Gastrocnemius medialis (tissue), 4 donors: Measurements from ENCODE around the gene TF. TPM values are rescaled to one million over a fixed set of nuclear protein-coding genes. Genes with fewer than 3 reads are reported as not detected.
"Not testable (repeated sequence)": the region's sequence is repeated elsewhere in the genome, so short reads cannot be mapped to it uniquely, and the experiment has no call there.

ENCODE experiments used
- ATAC-seq, 2 donors: fragments of 150-250 bp; one replicate each; pipeline ENCODE4 v1.9.1; 2016
- DNase-seq, 2 donors: peaks; one replicate each; pipeline ENCODE4 v3.0.0-alpha.2; 2019
- H3K27ac ChIP-seq, 4 donors: fragments of 200-600 bp; sonication (generic); 1 replicate in 1 of 4; 2 replicates in 3 of 4; pipeline ENCODE4 v1.5.1; 2016 to 2018; ENCODE audit warnings: mild to moderate bottlenecking in 2 of 4, moderate library complexity in 1 of 4
- H3K27me3 ChIP-seq, 3 donors: fragments of 200-600 bp; sonication (generic) in 2 of 3; 1 replicate in 1 of 3; 2 replicates in 2 of 3; pipeline versions ENCODE4 v1.5.1 to v1.6.0; 2016 to 2019; ENCODE audit warnings: mild to moderate bottlenecking in 1 of 3, moderate library complexity in 1 of 3
- H3K36me3 ChIP-seq, 2 donors: fragments of 200-600 bp; sonication (generic) in 1 of 2; one replicate each; pipeline ENCODE4 v1.5.1; 2017 to 2018
- H3K4me1 ChIP-seq, 2 donors: fragments of 200-600 bp; sonication (generic) in 1 of 2; one replicate each; pipeline ENCODE4 v1.5.1; 2016 to 2017; ENCODE audit warnings: mild to moderate bottlenecking in 2 of 2
- H3K4me3 ChIP-seq, 4 donors: fragments of 200-600 bp; sonication (generic) in 3 of 4; 1 replicate in 1 of 4; 2 replicates in 3 of 4; pipeline ENCODE4 v1.5.1; 2016 to 2019; ENCODE audit warnings: mild to moderate bottlenecking in 2 of 4
- H3K9me3 ChIP-seq, 3 donors: fragments of 200-600 bp; sonication (generic) in 2 of 3; 1 replicate in 1 of 3; 2 replicates in 2 of 3; pipeline ENCODE4 v1.5.1; 2016 to 2019
- CTCF ChIP-seq, 5 experiments: fragments of 450-650 bp in 3 of 5; fragments of 200-600 bp in 2 of 5; sonication (generic) in 2 of 5; IDR thresholded peaks in 4 of 5; conservative IDR thresholded peaks in 1 of 5; 1 replicate in 4 of 5; 2 replicates in 1 of 5; pipeline ENCODE4 v1.5.1; 2016 to 2019; ENCODE audit warnings: antibody characterized with exemption in 5 of 5, mild to moderate bottlenecking in 3 of 5, moderate library complexity in 3 of 5
- POLR2A ChIP-seq, 2 donors: fragments of 450-650 bp; IDR thresholded peaks; one replicate each; pipeline ENCODE4 v1.6.1; 2017; ENCODE audit warnings: antibody characterized with exemption in 2 of 2, mild to moderate bottlenecking in 2 of 2, moderate library complexity in 2 of 2
- in situ Hi-C, 4 donors: fragments of 200-750 bp; cut with MboI; loops; one replicate each; pipeline versions ENCODE4 v1.15.0 to v1.8.0; 2017; ENCODE audit warnings: low sequenced_read_pairs in 4 of 4
- intact Hi-C: fragments of 100-400 bp; cut with DNase I; formaldehyde crosslinking; loops from one replicate; pipeline ENCODE4 v1.15.1; 2023; ENCODE audit warnings: low total_unique reads
- total RNA-seq, 4 donors: library from RNA; depleted of rRNA; stranded (reverse); fragments of >200 nt; gene quantifications; one replicate each; pipeline versions ENCODE4 v1.1.0 to v1.2.3, GENCODE V29; 2016

Gene TF
- total RNA-seq, 4 donors from 2014 or later, result 2.8 to 11.5 (median 4.3) TPM; not detected in 1

GRCh38 chr3:133722935-133723334 is 23.3 kb upstream of the TF start:
- in situ Hi-C loops (no loop called here), intact Hi-C loops (no loop called here)
- DNase-seq (no peak), ATAC-seq (no peak)
- H3K4me1 ChIP-seq, result no peaks in the 10 kb centered on the region
- no peaks in the 10 kb centered on the region for H3K27me3 ChIP-seq
- no peak overlapping the region for H3K27ac ChIP-seq
- H3K9me3 ChIP-seq, result peaks cover 0 to 9% (median 0%) of the 10 kb centered on the region in 3 donors
- no peaks in the 10 kb centered on the region for H3K36me3 ChIP-seq
- no peak overlapping the region for H3K4me3 ChIP-seq
- TF ChIP-seq POLR2A (IDR thresholded peaks at IDR 0.05) (no peak), CTCF (IDR thresholded peaks at IDR 0.05 in 4 of 5, conservative IDR thresholded peaks at IDR 0.05 in 1 of 5) (no peak)

- Histone ChIP-seq H3K4me3 (no peak overlapping the region), H3K36me3 (no peaks in the 10 kb centered on the region), H3K9me3 (no peaks in the 10 kb centered on the region), H3K27ac (no peak overlapping the region), H3K27me3 (no peaks in the 10 kb centered on the region), H3K4me1 (no peaks in the 10 kb centered on the region)
- no peak for TF ChIP-seq POLR2A (IDR thresholded peaks at IDR 0.05)
- no peak for TF ChIP-seq CTCF (IDR thresholded peaks at IDR 0.05 in 4 of 5, conservative IDR thresholded peaks at IDR 0.05 in 1 of 5)
- intact Hi-C loops, result no loop called here
- no peak for ATAC-seq
- no peak for DNase-seq
- in situ Hi-C loops, result no loop called here
Observed at GRCh38 chr3:133730993-133731392, 15.2 kb upstream of the TF start.

- H3K27ac ChIP-seq, H3K9me3 ChIP-seq, H3K27me3 ChIP-seq, intact Hi-C loops, ATAC-seq, H3K4me1 ChIP-seq, DNase-seq, H3K4me3 ChIP-seq, in situ Hi-C loops, H3K36me3 ChIP-seq: not testable (repeated sequence)
Observed at GRCh38 chr3:133732231-133732630, 14.0 kb upstream of the TF start.

- no peak for TF ChIP-seq CTCF (IDR thresholded peaks at IDR 0.05 in 4 of 5, conservative IDR thresholded peaks at IDR 0.05 in 1 of 5)
- no peak for TF ChIP-seq POLR2A (IDR thresholded peaks at IDR 0.05)
- Histone ChIP-seq H3K36me3 (no peaks in the 10 kb centered on the region), H3K4me3 (no peak overlapping the region), H3K4me1 (no peaks in the 10 kb centered on the region), H3K27ac (no peak overlapping the region), H3K9me3 (no peaks in the 10 kb centered on the region), H3K27me3 (no peaks in the 10 kb centered on the region)
- intact Hi-C loops, result no loop called here
- ATAC-seq (no peak), DNase-seq (no peak)
- in situ Hi-C loops, result no loop called here
Observed at GRCh38 chr3:133733226-133733625, 13.0 kb upstream of the TF start.

GRCh38 chr3:133734305-133734704 is 11.9 kb upstream of the TF start:
- in situ Hi-C loops (no loop called here), intact Hi-C loops (no loop called here)
- no peaks in the 10 kb centered on the region for H3K4me1 ChIP-seq
- H3K27ac ChIP-seq, result no peak overlapping the region
- ATAC-seq (no peak), DNase-seq (no peak)
- H3K4me3 ChIP-seq, result no peak overlapping the region
- H3K27me3 ChIP-seq, result no peaks in the 10 kb centered on the region
- H3K36me3 ChIP-seq, result no peaks in the 10 kb centered on the region
- no peaks in the 10 kb centered on the region for H3K9me3 ChIP-seq
- TF ChIP-seq POLR2A (IDR thresholded peaks at IDR 0.05) (no peak), CTCF (IDR thresholded peaks at IDR 0.05 in 4 of 5, conservative IDR thresholded peaks at IDR 0.05 in 1 of 5) (no peak)
